Nephron progenitor cell (in vitro differentiated cells): ENCODE measurements around the gene AFTPH.

Experiments used
- DNase-seq: peaks from one replicate; pipeline ENCODE4 v3.0.0; 2021
- H3K27ac Mint-ChIP-seq: 2 replicates; pipeline ENCODE4 v1.8.0; 2021; ENCODE audit warnings: mild to moderate bottlenecking, moderate library complexity, mixed read lengths
- H3K27me3 Mint-ChIP-seq: 2 replicates; pipeline ENCODE4 v1.8.0; 2021; ENCODE audit warnings: mild to moderate bottlenecking, low read depth, mixed read lengths; ENCODE audit not compliant: poor library complexity
- H3K36me3 Mint-ChIP-seq: 2 replicates; pipeline ENCODE4 v1.8.0; 2021; ENCODE audit warnings: low read depth, mixed read lengths
- H3K4me1 Mint-ChIP-seq: 2 replicates; pipeline ENCODE4 v1.8.0; 2021; ENCODE audit warnings: mixed read lengths
- H3K4me3 Mint-ChIP-seq: 2 replicates; pipeline ENCODE4 v1.8.0; 2021; ENCODE audit warnings: mild to moderate bottlenecking, moderate library complexity, mixed read lengths
- H3K9me3 Mint-ChIP-seq: 2 replicates; pipeline ENCODE4 v1.8.0; 2021; ENCODE audit warnings: mild to moderate bottlenecking, moderate library complexity, mixed read lengths
- CTCF ChIP-seq: fragments of 200-600 bp; sonication (generic); IDR thresholded peaks from 2 replicates; pipeline ENCODE4 v1.5.0; 2021; ENCODE audit warnings: antibody characterized with exemption

AFTPH gene

DNA sequence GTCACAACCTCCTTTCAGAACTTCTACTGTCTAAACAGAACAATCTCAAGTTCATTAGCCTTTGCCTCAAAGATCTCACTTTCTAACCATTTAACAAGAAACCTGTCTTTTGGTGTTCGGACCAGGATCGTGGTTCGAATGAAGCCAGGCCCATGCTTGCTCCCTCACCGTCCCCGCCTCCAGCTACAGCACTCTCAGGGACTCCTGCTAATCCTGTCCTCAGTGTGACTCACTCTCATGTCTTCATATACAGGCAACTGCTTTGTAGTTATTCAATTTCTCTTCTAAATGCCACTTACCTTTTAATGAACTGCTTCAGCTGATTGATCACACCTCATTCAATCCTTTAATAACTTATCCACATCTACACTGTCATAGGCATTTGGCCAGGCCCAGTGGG, 113.8 kb downstream of the AFTPH start:
- Mint-ChIP-seq H3K27me3 (no peaks in the 10 kb centered on the region), H3K36me3 (peaks cover 43% of the 10 kb centered on the region), H3K4me3 (no peak overlapping the region), H3K27ac (peak overlapping the region; percentile 55), H3K4me1 (peaks cover 96% of the 10 kb centered on the region), H3K9me3 (no peaks in the 10 kb centered on the region)
- TF ChIP-seq CTCF, result no peak
- no peak for DNase-seq

GRCh38 chr2:64638502-64639120, 114.5 kb downstream of the AFTPH start:
- peaks cover 41% of the 10 kb centered on the region for H3K36me3 Mint-ChIP-seq
- DNase-seq, result no peak
- TF ChIP-seq CTCF, result no peak
- H3K4me3 Mint-ChIP-seq, result no peak overlapping the region
- H3K9me3 Mint-ChIP-seq, result no peaks in the 10 kb centered on the region
- H3K27ac Mint-ChIP-seq, result peak overlapping the region; percentile 7
- H3K4me1 Mint-ChIP-seq, result peaks cover 96% of the 10 kb centered on the region
- H3K27me3 Mint-ChIP-seq, result no peaks in the 10 kb centered on the region

DNA sequence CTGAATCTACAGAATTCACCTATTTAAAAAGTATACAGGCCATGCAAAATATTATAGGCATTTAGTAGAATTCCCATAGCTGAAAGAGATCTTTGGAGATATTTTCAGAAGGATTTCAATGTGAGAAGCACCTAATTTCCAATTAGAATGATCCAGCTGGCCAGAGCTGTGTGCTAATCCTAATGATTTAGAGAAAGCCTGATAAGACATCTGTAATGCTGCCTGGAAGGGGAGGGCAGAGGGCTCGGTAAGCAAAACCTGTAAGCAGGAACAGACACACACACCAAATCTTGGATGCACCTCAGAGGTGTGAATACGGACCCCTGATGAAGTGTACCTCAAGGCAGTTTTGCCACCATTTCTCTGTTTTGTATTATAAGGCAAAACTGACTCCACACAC, 115.6 kb downstream of the AFTPH start:
- H3K27ac Mint-ChIP-seq, result no peak overlapping the region
- peaks cover 96% of the 10 kb centered on the region for H3K4me1 Mint-ChIP-seq
- no peak for DNase-seq
- H3K36me3 Mint-ChIP-seq, result peaks cover 31% of the 10 kb centered on the region
- peak overlapping the region; percentile 17 for H3K4me3 Mint-ChIP-seq
- H3K9me3 Mint-ChIP-seq, result no peaks in the 10 kb centered on the region
- no peaks in the 10 kb centered on the region for H3K27me3 Mint-ChIP-seq
- no peak for TF ChIP-seq CTCF

GRCh38 chr2:64640153-64641044, 116.3 kb downstream of the AFTPH start:
- Mint-ChIP-seq H3K9me3 (no peaks in the 10 kb centered on the region), H3K4me3 (no peak overlapping the region), H3K27ac (peak overlapping the region; percentile 64)

DNA sequence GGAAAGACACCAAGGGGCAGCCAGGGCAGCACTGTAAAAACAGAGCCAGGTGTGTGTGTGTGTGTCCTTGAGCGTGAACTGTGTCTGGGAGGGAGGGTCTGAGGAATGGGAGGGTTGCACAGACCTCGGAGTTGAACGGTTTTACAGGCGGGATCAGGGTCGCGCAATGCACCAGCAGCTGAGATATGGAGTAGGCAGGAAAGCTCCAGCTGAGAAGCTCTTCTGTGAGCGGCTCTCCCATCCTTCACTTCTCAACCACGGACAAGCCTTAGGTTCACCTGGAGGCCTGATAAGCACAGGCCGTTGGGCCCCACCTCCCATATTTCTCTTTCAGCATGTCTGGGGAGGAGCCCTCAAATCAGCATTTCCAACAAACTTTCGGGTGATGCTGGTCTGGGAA, 117.5 kb downstream of the AFTPH start:
- H3K9me3 Mint-ChIP-seq, result no peaks in the 10 kb centered on the region
- H3K27me3 Mint-ChIP-seq, result no peaks in the 10 kb centered on the region
- H3K4me3 Mint-ChIP-seq, result peak overlapping the region; percentile 44
- peaks cover 97% of the 10 kb centered on the region for H3K4me1 Mint-ChIP-seq
- no peak for DNase-seq
- H3K27ac Mint-ChIP-seq, result peak overlapping the region; percentile 66
- H3K36me3 Mint-ChIP-seq, result peaks cover 14% of the 10 kb centered on the region
- TF ChIP-seq CTCF, result no peak

More at GRCh38 chr2:64640153-64641044, 116.3 kb downstream of the AFTPH start:
- no peak for DNase-seq
- no peak for TF ChIP-seq CTCF
- peaks cover 97% of the 10 kb centered on the region for H3K4me1 Mint-ChIP-seq
- H3K36me3 Mint-ChIP-seq, result peaks cover 26% of the 10 kb centered on the region
- H3K27me3 Mint-ChIP-seq, result no peaks in the 10 kb centered on the region
